Medulla oblongata (tissue), 1 donor: ENCODE data around the gene TLL2.
A peak's percentile ranks its signal among the peaks of the same experiment; 100 is the strongest.

Experiments used
- DNase-seq: peaks from one replicate; pipeline ENCODE4 v3.0.0-alpha.2; 2015; ENCODE audit errors: extremely low spot score

Gene TLL2

GRCh38 chr10:96360331-96360730 is 153.4 kb downstream of the TLL2 start:
- DNase-seq = no peak

GRCh38 chr10:96359616-96360015 is 154.1 kb downstream of the TLL2 start:
- peak; percentile 20 for DNase-seq

DNA sequence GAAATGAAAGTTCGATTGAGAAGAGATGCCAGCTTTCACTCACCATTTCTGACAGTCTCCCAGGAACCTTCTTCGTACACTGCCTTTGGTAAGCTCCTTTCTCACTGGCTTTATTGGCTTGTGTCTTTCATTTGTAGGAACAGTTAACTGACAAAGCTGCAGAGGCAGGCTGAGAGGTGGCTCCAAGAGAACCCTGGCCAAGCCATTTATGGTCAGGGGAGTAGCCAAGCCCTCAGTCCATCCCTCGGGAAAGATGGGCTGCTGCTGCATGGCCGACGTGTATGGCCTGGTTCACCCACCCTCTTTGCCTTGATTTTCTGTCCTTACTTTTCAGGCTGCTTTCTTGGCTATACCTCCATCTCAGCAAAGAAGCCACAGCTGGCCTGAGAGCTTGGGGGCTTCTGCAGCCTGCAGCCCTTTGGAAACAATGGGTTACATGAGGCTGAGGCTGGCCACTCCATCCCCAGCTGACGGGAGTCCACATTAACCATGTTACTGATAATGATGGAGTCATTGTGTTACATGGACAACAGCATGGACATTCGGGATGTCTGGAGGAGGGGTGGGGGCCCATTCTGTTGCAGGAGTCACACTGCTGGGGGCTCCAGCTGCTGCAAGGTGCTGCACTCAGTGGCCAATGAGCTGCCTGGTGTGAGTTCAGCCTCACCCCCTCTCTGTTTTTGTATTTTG is 154.7 kb downstream of the TLL2 start, which contains the start of gene OPALIN:
TSS of gene OPALIN (minus strand) at position 152 of the 690 bp plus-strand sequence. CDS start at position 46, 106 bp downstream.
- DNase-seq = peak; percentile 65

- peak; percentile 79 for DNase-seq
Observed at GRCh38 chr10:96357038-96357620, 156.6 kb downstream of the TLL2 start.

GRCh38 chr10:96352582-96352981 is 161.1 kb downstream of the TLL2 start:
- no peak for DNase-seq

- no peak for DNase-seq
Observed at GRCh38 chr10:96352027-96352426, 161.7 kb downstream of the TLL2 start.

GRCh38 chr10:96346295-96346694 is 167.4 kb downstream of the TLL2 start:
- no peak for DNase-seq

GRCh38 chr10:96345222-96345621 is 168.5 kb downstream of the TLL2 start:
- no peak for DNase-seq

GRCh38 chr10:96344178-96344577 is 169.5 kb downstream of the TLL2 start:
- DNase-seq = no peak

GRCh38 chr10:96342402-96342801 is 171.3 kb downstream of the TLL2 start:
- DNase-seq = no peak

GRCh38 chr10:96341219-96342182 is 172.2 kb downstream of the TLL2 start:
- DNase-seq = no peak

GRCh38 chr10:96339956-96340904 is 173.5 kb downstream of the TLL2 start:
- peak; percentile 83 for DNase-seq

DNA sequence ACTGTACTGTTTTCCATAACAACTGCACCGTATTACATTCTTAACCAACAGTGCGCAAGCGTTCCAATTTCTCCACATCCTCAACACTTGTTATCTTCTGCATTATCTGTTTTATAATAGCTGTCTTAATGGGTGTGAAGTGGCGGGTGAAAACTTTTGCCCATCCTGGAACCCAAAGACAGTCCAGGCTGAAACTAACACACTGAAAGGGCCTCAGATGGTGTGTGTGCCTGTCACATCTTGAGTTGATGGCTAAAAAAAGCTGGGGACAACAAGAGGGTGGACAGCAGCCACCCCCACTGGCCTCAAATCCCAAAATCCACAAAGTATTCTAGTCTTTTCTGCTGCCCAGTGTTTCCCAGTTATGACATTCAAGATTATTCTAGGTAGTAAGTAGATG is 174.3 kb downstream of the TLL2 start:
- DNase-seq = no peak

GRCh38 chr10:96338279-96338925 is 175.3 kb downstream of the TLL2 start:
- peak; percentile 32 for DNase-seq

DNA sequence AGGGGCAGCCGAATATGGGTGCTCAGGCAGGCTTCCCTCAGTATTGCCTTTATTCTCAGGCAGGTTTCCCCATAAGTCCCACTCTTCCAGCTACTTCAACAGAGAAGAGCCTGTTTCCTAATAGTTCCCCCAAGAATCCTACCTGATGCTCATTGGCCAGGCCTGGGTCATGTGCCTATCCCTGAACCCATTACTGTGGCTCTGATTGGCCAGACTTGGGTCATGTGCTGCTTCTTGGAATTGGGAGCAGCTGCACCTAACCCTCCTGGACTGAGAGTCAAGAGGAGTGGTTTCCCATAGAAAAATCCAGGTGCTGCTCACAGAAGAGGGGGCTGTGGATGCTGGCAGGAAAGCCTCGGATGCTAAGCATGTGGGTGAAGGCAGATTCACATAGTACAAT is 176.6 kb downstream of the TLL2 start:
- no peak for DNase-seq

DNA sequence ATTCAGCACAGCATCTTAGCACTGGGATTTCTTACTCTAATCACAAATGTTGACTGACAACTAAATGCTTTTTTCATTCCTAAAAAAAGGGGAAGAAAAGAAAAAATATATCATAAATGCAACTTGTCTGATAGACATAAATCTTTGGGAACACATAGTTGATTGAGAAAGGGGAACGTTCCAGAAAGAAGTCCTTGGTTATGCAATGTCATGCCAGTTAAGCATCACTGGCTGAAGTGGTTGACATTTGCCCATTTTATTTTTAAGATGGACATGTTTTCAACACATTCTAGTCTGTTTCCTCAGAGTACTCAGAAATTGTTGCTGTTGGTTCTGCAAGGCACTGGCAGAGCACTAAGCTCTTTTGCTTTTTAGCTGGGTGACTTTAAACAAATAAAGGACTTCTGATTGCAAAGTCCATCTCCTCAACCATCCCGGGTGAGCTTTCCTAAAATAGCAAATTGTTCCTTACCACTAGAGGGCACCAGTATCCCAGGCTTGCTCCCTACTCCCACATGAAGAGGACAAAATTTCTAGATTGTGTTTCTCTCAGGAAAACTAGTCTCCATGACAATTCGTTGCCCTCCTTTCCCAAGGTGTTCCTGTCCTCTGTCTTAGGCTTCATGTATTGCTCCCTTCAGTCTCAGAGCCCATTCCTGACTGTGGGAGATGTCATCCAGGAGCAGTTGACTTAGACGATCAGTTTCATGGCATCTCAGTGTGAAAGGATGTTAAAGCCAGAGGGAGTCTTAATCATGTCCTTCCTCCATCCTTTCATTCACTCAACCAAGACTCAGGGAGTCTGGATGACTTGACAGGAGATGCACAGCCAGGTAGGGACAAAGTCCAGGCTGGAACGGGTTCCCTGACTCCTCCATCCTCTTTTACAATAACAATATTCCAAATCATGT is 178.9 kb downstream of the TLL2 start:
- peak; percentile 84 for DNase-seq

- no peak for DNase-seq
Observed at GRCh38 chr10:96333101-96333500, 180.6 kb downstream of the TLL2 start.

- DNase-seq = no peak
Observed at GRCh38 chr10:96327462-96327861, 186.3 kb downstream of the TLL2 start.

GRCh38 chr10:96325719-96326373 is 187.9 kb downstream of the TLL2 start:
- no peak for DNase-seq
